Naive thymus-derived CD8-positive, alpha-beta T cell (primary cell): ENCODE data around the gene QSOX2. TPM values are rescaled to one million over a fixed set of nuclear protein-coding genes. Genes with fewer than 3 reads are reported as not detected.

ENCODE experiments used
- ATAC-seq, 2 donors: fragments of 150-1000 bp; cut with Tn5 transposase in 1 of 2; sonication (Bioruptor Pico), chemical (Tn5 transposase) in 1 of 2; 1 replicate in 1 of 2; 2 replicates in 1 of 2; pipeline ENCODE4 v1.10.0; 2021; ENCODE audit warnings: mild to moderate bottlenecking in 2 of 2, moderate library complexity in 2 of 2
- POLR2A ChIA-PET: fragments of 350-600 bp; sonication (Branson Sonifier 250); formaldehyde crosslinking; loops from one replicate; lab custom pipeline; 2021; ENCODE audit warnings: antibody characterized with exemption; lab: Charles Lee
- DNase-seq, 10 donors: peaks; one replicate each; pipeline versions ENCODE4 v3.0.0 to v3.0.0-alpha.2; 2020 to 2022
- H3K27ac Mint-ChIP-seq, 10 donors: one replicate each; pipeline ENCODE4 v1.8.0; 2020 to 2022; ENCODE audit warnings: mild to moderate bottlenecking in 10 of 10, mixed read lengths in 10 of 10, moderate library complexity in 4 of 10, inconsistent platforms in 1 of 10
- H3K27me3 Mint-ChIP-seq, 5 donors: one replicate each; pipeline ENCODE4 v1.8.0; 2021 to 2022; ENCODE audit warnings: mixed read lengths in 5 of 5
- H3K36me3 Mint-ChIP-seq, 3 donors: one replicate each; pipeline ENCODE4 v1.8.0; 2020 to 2022; ENCODE audit warnings: mixed read lengths in 3 of 3, mild to moderate bottlenecking in 2 of 3, inconsistent platforms in 1 of 3
- H3K4me1 Mint-ChIP-seq, 4 donors: one replicate each; pipeline ENCODE4 v1.8.0; 2021 to 2022; ENCODE audit warnings: mixed read lengths in 4 of 4
- H3K4me3 Mint-ChIP-seq, 10 donors: one replicate each; pipeline ENCODE4 v1.8.0; 2020 to 2022; ENCODE audit warnings: mild to moderate bottlenecking in 10 of 10, mixed read lengths in 10 of 10, moderate library complexity in 6 of 10, inconsistent platforms in 1 of 10
- H3K9me3 Mint-ChIP-seq, 9 donors: one replicate each; pipeline ENCODE4 v1.8.0; 2020 to 2022; ENCODE audit warnings: mixed read lengths in 9 of 9, mild to moderate bottlenecking in 3 of 9, inconsistent platforms in 1 of 9, moderate library complexity in 1 of 9
- polyA plus RNA-seq, 3 donors: library from polyadenylated mRNA; unstranded; fragments of 300-500 nt; fragmentation: Illumina TruSeq; gene quantifications; one replicate each; pipeline ENCODE4 v1.2.3, GENCODE V29; 2021
- total RNA-seq, 8 experiments: library from RNA in 2 of 8; stranded (reverse) in 2 of 8; gene quantifications; one replicate each; pipeline ENCODE4 v1.2.3 and lab custom pipeline; 2021 to 2026

QSOX2 gene
- total and polyA plus RNA-seq, 5 experiments from 2014 or later = 0.50 to 15.9 (median 0.86) TPM

- Mint-ChIP-seq H3K36me3 (peaks cover 10 to 67% (median 19%) of the 10 kb centered on the region in 3 donors), H3K9me3 (no peaks in the 10 kb centered on the region), H3K27ac (no peak overlapping the region), H3K27me3 (no peaks in the 10 kb centered on the region), H3K4me3 (no peak overlapping the region), H3K4me1 (peaks cover 6 to 27% (median 10%) of the 10 kb centered on the region in 4 donors)
- POLR2A ChIA-PET = no interaction called here
- ATAC-seq (no peak), DNase-seq (no peak)
Observed at GRCh38 chr9:136222166-136222905, 23.3 kb downstream of the QSOX2 start.

GRCh38 chr9:136220017-136220729 is 25.4 kb downstream of the QSOX2 start:
- Mint-ChIP-seq H3K27me3 (no peaks in the 10 kb centered on the region), H3K4me1 (peaks cover 3 to 8% (median 5%) of the 10 kb centered on the region in 4 donors), H3K9me3 (no peaks in the 10 kb centered on the region), H3K4me3 (no peak overlapping the region), H3K27ac (peak overlapping the region in 1 of 10 donors; percentile 18), H3K36me3 (peaks cover 9 to 82% (median 22%) of the 10 kb centered on the region in 3 donors)
- no peak for ATAC-seq
- POLR2A ChIA-PET = no interaction called here
- DNase-seq = no peak

- ATAC-seq = no peak
- no peak for DNase-seq
- Mint-ChIP-seq H3K36me3 (peaks cover 11 to 84% (median 28%) of the 10 kb centered on the region in 3 donors), H3K9me3 (no peaks in the 10 kb centered on the region), H3K27me3 (no peaks in the 10 kb centered on the region), H3K27ac (no peak overlapping the region), H3K4me1 (peaks cover 0 to 4% (median 1%) of the 10 kb centered on the region in 4 donors), H3K4me3 (no peak overlapping the region)
- POLR2A ChIA-PET = no interaction called here
Observed at GRCh38 chr9:136219276-136219675, 26.3 kb downstream of the QSOX2 start.

GRCh38 chr9:136218673-136219072 is 26.9 kb downstream of the QSOX2 start:
- no peak for ATAC-seq
- Mint-ChIP-seq H3K27me3 (no peaks in the 10 kb centered on the region), H3K4me1 (peaks cover 0 to 4% (median under 1%) of the 10 kb centered on the region in 4 donors), H3K36me3 (peaks cover 11 to 85% (median 34%) of the 10 kb centered on the region in 3 donors), H3K9me3 (no peaks in the 10 kb centered on the region), H3K4me3 (no peak overlapping the region), H3K27ac (no peak overlapping the region)
- DNase-seq = no peak
- POLR2A ChIA-PET = no interaction called here

- Mint-ChIP-seq H3K36me3 (peaks cover 11 to 85% (median 33%) of the 10 kb centered on the region in 3 donors), H3K9me3 (no peaks in the 10 kb centered on the region), H3K27me3 (no peaks in the 10 kb centered on the region), H3K27ac (no peak overlapping the region), H3K4me3 (no peak overlapping the region), H3K4me1 (peaks cover 0 to 2% (median under 1%) of the 10 kb centered on the region in 4 donors)
- DNase-seq = no peak
- POLR2A ChIA-PET = no interaction called here
- ATAC-seq = no peak
Observed at GRCh38 chr9:136218271-136218670, 27.3 kb downstream of the QSOX2 start.

- H3K4me1 Mint-ChIP-seq = peaks cover 0 to 1% (median 0%) of the 10 kb centered on the region in 4 donors
- DNase-seq (no peak), ATAC-seq (no peak)
- peaks cover 8 to 85% (median 27%) of the 10 kb centered on the region in 3 donors for H3K36me3 Mint-ChIP-seq
- POLR2A ChIA-PET = no interaction called here
- no peak overlapping the region for H3K4me3 Mint-ChIP-seq
- no peaks in the 10 kb centered on the region for H3K27me3 Mint-ChIP-seq
- H3K27ac Mint-ChIP-seq = no peak overlapping the region
- no peaks in the 10 kb centered on the region for H3K9me3 Mint-ChIP-seq
Observed at GRCh38 chr9:136216541-136217244, 28.9 kb downstream of the QSOX2 start.

- DNase-seq = no peak
- no peak for ATAC-seq
- H3K27ac Mint-ChIP-seq = no peak overlapping the region
- H3K4me1 Mint-ChIP-seq = no peaks in the 10 kb centered on the region
- no peak overlapping the region for H3K4me3 Mint-ChIP-seq
- no peaks in the 10 kb centered on the region for H3K27me3 Mint-ChIP-seq
- H3K36me3 Mint-ChIP-seq = peaks cover 5 to 81% (median 31%) of the 10 kb centered on the region in 3 donors
- POLR2A ChIA-PET = no interaction called here
- no peaks in the 10 kb centered on the region for H3K9me3 Mint-ChIP-seq
Observed at GRCh38 chr9:136213733-136214132, 31.9 kb downstream of the QSOX2 start.

- Mint-ChIP-seq H3K27ac (no peak overlapping the region), H3K9me3 (no peaks in the 10 kb centered on the region), H3K36me3 (peaks cover 5 to 77% (median 33%) of the 10 kb centered on the region in 3 donors), H3K27me3 (no peaks in the 10 kb centered on the region), H3K4me3 (no peak overlapping the region), H3K4me1 (no peaks in the 10 kb centered on the region)
- no peak for ATAC-seq
- POLR2A ChIA-PET = no interaction called here
- DNase-seq = no peak
Observed at GRCh38 chr9:136212345-136212950, 33.2 kb downstream of the QSOX2 start.

GRCh38 chr9:136211441-136212344 is 33.9 kb downstream of the QSOX2 start:
- no peaks in the 10 kb centered on the region for H3K9me3 Mint-ChIP-seq
- H3K4me1 Mint-ChIP-seq = no peaks in the 10 kb centered on the region
- H3K27ac Mint-ChIP-seq = no peak overlapping the region
- ATAC-seq = no peak
- POLR2A ChIA-PET = no interaction called here
- H3K4me3 Mint-ChIP-seq = no peak overlapping the region
- no peaks in the 10 kb centered on the region for H3K27me3 Mint-ChIP-seq
- DNase-seq = no peak
- H3K36me3 Mint-ChIP-seq = peaks cover 5 to 75% (median 32%) of the 10 kb centered on the region in 3 donors

GRCh38 chr9:136211006-136211405 is 34.6 kb downstream of the QSOX2 start:
- DNase-seq (no peak), ATAC-seq (no peak)
- Mint-ChIP-seq H3K27ac (no peak overlapping the region), H3K4me1 (peaks cover 0 to 1% (median under 1%) of the 10 kb centered on the region in 4 donors), H3K9me3 (no peaks in the 10 kb centered on the region), H3K4me3 (no peak overlapping the region), H3K27me3 (peaks cover 0 to 2% (median 1%) of the 10 kb centered on the region in 5 donors), H3K36me3 (peaks cover 5 to 78% (median 34%) of the 10 kb centered on the region in 3 donors)
- POLR2A ChIA-PET = no interaction called here

GRCh38 chr9:136210276-136210675 is 35.3 kb downstream of the QSOX2 start:
- H3K4me3 Mint-ChIP-seq = no peak overlapping the region
- H3K36me3 Mint-ChIP-seq = peaks cover 5 to 71% (median 34%) of the 10 kb centered on the region in 3 donors
- DNase-seq = no peak
- no peaks in the 10 kb centered on the region for H3K9me3 Mint-ChIP-seq
- POLR2A ChIA-PET = no interaction called here
- peak overlapping the region in 1 of 10 donors; percentile 34 for H3K27ac Mint-ChIP-seq
- no peak for ATAC-seq
- H3K27me3 Mint-ChIP-seq = peaks cover 0 to 5% (median 3%) of the 10 kb centered on the region in 5 donors
- H3K4me1 Mint-ChIP-seq = peaks cover 0 to 2% (median under 1%) of the 10 kb centered on the region in 4 donors
